HUDEP-2 (cell line): ENCODE results near the gene CDX1.

Experiments
- DNase-seq, 76 experiments: peaks; one replicate each; lab custom pipeline; 2025; ENCODE audit not compliant: unreplicated experiment in 76 of 76; lab: John Stamatoyannopoulos, UW

CDX1 gene

DNA sequence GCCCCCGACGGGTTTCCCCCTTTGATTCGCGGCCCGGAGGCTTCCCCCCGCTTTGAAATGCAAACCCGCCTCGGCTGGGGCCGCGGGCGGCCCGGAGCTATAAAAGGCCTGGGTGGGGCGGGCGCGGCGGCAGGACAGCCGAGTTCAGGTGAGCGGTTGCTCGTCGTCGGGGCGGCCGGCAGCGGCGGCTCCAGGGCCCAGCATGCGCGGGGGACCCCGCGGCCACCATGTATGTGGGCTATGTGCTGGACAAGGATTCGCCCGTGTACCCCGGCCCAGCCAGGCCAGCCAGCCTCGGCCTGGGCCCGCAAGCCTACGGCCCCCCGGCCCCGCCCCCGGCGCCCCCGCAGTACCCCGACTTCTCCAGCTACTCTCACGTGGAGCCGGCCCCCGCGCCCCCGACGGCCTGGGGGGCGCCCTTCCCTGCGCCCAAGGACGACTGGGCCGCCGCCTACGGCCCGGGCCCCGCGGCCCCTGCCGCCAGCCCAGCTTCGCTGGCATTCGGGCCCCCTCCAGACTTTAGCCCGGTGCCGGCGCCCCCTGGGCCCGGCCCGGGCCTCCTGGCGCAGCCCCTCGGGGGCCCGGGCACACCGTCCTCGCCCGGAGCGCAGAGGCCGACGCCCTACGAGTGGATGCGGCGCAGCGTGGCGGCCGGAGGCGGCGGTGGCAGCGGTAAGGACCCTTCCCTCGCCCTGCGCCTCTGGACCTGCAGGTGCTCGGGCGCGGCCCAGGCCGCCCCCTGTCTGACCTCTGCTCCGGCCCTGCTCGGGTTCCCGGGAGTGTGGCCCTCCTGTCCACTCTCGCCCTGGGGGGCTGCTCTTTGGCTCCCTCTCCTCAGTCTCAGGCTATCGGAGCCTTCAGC, at the start of gene CDX1:
TSS of gene CDX1 (plus strand) at position 129 of the 862 bp plus-strand sequence. CDS start at position 228, 99 bp downstream.
- DNase-seq, result no peak

GRCh38 chr5:150117945-150118560, 48.5 kb upstream of the CDX1 start:
- no peak for DNase-seq

DNA sequence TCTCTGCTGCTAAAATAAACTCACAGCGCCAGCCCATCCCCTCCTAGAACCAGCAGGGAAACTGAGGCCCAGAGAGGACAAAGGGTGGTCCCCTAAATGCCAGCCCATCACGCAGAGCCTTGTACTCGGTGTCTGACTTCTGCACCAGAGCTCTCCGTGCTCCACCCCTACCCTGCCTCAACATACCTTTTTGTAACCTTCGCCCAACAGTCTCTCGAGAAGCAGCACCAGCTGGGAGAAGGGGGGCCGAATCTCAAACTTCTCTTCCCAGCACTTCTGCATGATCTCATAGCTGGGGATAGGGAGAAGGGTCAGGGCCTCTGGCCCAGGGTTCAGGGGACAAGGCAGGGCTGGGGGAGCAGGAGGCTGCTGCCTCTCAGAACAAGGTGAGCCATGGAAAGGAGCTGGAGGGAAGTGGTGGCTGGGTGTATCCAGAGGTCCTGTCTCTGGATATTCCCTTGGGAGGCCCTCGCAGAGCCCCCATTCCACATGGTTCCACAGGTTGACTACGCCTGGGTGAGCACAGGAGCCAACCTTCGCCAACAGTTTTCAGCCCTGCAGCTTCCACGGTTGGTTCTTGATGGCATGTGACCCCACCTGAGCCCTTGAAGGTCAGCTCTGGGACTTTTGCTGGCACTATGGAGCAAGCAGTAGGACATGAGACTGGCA, 47.9 kb upstream of the CDX1 start:
- no peak for DNase-seq

GRCh38 chr5:150119421-150120061, 47.0 kb upstream of the CDX1 start:
- no peak for DNase-seq

DNA sequence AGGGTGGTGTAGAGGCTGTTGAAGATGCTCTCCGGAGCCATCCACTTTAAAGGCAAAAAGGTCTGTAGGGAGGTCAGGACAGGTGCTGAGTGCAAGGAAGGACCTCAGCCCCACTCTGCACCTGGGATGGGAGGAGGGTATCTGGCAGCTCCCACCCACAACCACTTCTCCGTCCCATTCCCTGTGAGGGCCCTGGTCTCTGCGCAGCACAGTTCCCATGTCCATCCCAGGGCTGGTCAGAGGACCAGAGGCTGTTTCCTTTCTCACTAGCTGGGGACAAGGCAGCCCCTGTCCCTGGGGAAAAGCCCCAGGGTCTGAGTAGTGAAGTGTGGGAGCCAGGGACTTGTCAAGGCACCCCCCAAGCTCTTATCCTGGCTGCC, 46.5 kb upstream of the CDX1 start:
- DNase-seq, result no peak

- no peak for DNase-seq
Measured at GRCh38 chr5:150120617-150121447, 45.7 kb upstream of the CDX1 start.

DNA sequence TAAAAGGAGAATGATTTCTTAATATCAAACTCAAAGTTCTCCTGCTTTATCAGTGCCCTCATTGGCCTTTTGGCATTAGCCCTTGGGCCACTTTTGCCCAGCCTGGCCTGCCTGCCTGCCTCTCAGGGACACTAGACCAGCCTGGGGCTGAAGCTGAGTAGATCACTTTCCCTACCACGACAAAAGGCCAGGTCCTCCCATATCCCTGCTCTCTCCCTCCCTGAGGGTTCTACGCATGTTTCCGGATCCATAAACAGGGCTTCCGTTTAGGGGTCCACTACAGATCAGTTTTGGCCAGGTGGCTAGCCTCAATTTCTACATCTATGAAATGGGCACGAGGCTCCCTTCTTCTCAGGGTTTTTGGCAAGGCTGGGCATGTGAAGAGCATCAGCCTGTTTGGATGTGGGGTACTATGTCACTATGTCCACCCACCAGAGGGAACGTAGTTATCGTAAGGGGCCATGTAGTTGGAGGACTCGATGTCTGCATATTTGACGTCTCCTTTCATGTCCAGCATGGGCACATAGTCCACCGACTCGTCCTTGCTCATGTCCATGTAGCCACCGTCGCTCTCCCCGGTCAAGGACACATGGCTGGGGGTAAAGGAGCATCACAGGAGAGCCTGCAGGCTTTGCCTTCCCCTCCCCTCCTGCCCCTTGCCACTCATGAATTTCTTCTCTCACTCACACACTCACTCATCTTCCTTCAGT, 45.0 kb upstream of the CDX1 start:
- DNase-seq, result no peak

DNA sequence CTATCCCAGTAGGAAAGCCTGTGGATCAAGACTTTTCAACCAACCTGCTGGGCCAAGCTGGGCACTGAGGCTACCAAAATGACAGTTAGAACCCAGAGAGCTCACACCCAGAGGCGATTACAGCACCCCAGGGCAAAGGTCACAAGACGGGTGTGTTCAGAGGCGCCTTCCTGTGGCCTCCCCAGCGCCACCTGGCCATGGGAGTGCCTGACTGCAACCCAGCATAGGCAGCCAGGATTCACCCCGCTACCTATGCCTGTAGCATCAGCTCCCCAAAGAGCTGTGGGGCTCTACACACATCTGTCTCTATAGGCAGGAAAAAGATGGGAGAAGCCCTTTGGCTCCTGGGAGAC, 44.4 kb upstream of the CDX1 start:
- DNase-seq, result peak in 66 of 76 experiments; percentile 2 to 72 (median 48)

GRCh38 chr5:150122536-150123481, 43.8 kb upstream of the CDX1 start:
- no peak for DNase-seq

GRCh38 chr5:150123542-150123941, 43.0 kb upstream of the CDX1 start:
- no peak for DNase-seq

GRCh38 chr5:150124111-150124557, 42.4 kb upstream of the CDX1 start:
- no peak for DNase-seq

DNA sequence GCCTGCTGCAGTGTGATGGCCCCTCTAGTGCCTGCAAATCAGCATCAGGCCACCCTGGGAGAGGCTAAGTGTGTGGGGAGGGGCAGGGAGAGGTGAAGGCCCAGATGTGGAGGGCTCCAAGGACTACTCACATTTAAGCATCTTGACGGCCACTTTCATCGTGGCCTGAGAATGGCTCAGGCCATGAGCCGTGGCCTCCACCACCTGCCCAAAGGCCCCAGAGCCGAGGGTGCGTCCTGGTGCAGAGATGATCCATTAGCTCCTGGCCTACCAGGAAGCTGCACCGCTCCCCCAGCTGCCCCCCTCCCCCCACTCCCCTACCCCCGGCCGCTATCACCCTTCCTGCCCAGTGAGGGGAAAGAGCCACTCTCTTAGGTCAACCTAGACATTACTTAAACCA, 42.0 kb upstream of the CDX1 start:
- DNase-seq, result no peak

DNA sequence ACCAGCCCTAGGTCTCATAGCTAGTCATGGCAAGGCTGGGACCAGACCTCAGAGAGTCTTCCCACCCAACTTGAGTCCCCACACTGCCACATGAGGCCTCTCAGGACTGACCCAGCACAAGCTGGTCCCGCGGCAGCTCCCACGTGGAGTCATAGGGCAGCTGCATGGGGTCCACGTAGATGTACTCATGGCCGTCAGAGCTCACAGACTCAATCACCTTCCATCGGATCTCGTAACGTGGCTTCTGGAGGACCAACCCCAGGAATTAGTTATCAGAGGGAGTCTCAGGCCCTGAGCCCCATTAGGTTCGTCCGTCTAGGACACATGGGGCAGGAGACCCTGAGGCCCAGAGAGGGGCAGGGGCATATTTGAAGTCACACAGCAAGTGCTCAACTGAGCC, 41.2 kb upstream of the CDX1 start:
- DNase-seq, result no peak

- DNase-seq, result no peak
Measured at GRCh38 chr5:150126199-150126920, 40.2 kb upstream of the CDX1 start.

- DNase-seq, result no peak
Measured at GRCh38 chr5:150126921-150127265, 39.7 kb upstream of the CDX1 start.

DNA sequence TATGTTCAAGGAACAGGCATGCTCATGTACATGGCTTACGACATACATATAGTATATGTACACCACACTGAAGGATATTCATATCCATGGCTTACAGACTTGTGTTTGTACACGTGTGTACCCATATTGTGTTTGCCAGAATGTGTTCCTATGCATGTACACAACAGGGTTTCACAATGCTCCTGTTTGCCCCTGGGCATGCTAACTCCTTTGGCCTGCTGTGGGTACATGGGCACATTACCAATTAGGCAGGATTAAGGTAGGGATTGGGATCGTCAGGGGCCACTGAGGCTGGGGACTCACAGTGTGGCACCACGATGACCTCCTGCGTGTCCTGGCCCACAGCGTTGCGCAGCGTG, 37.1 kb upstream of the CDX1 start:
- no peak for DNase-seq

DNA sequence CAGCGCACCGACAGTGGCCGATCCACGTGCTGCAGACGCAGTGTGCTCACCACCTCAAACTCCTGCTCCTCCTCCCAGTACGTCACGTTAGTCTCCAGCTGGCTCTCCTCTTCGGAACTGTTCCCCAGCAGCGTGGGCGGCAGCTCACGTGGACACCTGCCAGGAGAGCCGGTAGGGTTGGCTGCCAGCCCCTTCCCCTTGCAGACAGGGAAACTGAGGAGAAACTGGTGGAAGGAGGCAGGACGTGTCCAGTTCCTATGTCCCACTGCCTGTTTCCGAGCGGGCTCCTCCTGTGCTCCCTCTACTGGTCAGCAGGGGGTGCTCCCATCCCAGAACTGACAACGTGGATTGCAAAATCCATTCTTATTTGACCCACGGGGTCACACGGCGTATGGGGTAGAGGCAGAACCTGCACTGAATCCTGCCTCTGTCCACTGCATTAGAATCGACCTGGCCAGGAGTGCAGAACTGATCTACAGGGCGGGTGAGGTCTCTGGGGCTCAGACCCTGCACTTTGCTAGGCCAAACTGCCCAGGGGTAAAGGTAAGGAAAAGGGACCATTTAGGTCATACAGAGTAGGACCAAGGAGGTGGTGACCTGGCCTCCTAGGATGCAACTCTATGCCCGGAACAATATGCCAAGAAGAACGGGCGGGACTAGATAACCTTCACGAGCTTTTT, 36.6 kb upstream of the CDX1 start:
- peak in 53 of 76 experiments; percentile 7 to 73 (median 40) for DNase-seq

GRCh38 chr5:150130493-150130922, 36.1 kb upstream of the CDX1 start:
- DNase-seq, result no peak
